ENCODE measurements around the gene NFIA.

Gene NFIA

DNA sequence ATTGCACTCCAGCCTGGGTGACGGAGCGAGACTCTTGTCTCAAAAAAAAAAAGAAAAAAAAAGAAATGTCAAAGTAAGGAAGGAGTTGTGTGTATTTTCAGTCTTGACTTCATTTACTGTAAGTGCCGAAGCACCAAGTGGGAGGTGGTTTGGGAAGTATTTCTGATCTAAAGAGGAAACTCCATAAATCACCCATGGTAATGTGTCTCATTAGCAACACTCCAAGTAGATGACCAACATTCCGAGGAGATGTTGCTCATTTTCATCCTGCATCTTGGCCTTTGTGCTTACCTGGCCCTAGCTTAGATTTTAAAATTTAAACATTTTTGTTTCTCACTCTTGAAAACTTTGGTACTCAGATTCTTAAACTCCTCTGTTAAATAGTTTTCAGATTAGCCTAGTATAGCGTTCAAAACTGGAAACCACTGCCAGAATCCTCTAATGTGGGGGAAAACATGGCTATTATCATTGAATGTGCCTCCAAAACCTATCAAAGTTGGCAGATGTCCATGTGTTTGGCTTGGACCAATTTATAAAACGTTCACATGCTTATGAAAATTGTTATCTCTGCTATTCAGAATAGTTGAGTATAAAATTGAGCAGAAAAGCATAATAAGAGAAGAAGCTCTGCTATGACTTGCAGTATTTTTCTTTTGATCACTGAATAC lies 110.4 kb downstream of the NFIA start:
- Histone ChIP-seq H3K4me1 (peaks cover 6% of the 10 kb centered on the region; the same call in 1 of the 2 replicates), H3K27me3 (no peaks in the 10 kb centered on the region), H3K9me3 (no peaks in the 10 kb centered on the region), H3K36me3 (no peaks in the 10 kb centered on the region), H3K4me3 (ENCODE audit: low read depth, low read length) (no peak overlapping the region)
- TF ChIP-seq, protein P1, sequence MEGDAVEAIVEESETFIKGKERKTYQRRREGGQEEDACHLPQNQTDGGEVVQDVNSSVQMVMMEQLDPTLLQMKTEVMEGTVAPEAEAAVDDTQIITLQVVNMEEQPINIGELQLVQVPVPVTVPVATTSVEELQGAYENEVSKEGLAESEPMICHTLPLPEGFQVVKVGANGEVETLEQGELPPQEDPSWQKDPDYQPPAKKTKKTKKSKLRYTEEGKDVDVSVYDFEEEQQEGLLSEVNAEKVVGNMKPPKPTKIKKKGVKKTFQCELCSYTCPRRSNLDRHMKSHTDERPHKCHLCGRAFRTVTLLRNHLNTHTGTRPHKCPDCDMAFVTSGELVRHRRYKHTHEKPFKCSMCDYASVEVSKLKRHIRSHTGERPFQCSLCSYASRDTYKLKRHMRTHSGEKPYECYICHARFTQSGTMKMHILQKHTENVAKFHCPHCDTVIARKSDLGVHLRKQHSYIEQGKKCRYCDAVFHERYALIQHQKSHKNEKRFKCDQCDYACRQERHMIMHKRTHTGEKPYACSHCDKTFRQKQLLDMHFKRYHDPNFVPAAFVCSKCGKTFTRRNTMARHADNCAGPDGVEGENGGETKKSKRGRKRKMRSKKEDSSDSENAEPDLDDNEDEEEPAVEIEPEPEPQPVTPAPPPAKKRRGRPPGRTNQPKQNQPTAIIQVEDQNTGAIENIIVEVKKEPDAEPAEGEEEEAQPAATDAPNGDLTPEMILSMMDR (IDR thresholded peaks at IDR 0.05; ENCODE audit: low read depth, low read length) = no peak
- DNase-seq = no peak

DNA sequence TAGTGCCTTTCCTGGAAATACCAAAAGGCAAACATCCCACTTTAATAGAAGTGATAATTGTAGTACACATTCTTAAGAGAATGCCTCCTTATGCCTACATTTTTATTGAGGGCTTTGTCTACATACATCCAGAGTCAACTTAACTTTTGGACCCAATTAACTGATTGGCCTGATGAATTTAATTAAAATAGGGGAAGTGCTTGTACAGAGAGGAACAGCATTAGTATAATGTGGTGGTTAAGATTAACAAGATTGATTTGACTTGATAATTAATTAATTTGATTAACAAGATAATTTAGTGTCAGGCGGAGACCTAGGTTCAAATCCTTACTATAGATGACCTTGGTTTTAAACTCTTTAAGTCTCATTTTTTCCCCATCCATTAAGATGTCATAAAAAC lies 111.4 kb downstream of the NFIA start:
- H3K27me3 ChIP-seq = no peaks in the 10 kb centered on the region
- H3K4me3 ChIP-seq (ENCODE audit: low read depth, low read length) = no peak overlapping the region
- H3K9me3 ChIP-seq = no peaks in the 10 kb centered on the region
- H3K36me3 ChIP-seq = no peaks in the 10 kb centered on the region
- H3K4me1 ChIP-seq = peaks cover 6% of the 10 kb centered on the region; the same call in 1 of the 2 replicates
- no peak for DNase-seq
- TF ChIP-seq, protein P1 (IDR thresholded peaks at IDR 0.05; ENCODE audit: low read depth, low read length) = no peak

DNA sequence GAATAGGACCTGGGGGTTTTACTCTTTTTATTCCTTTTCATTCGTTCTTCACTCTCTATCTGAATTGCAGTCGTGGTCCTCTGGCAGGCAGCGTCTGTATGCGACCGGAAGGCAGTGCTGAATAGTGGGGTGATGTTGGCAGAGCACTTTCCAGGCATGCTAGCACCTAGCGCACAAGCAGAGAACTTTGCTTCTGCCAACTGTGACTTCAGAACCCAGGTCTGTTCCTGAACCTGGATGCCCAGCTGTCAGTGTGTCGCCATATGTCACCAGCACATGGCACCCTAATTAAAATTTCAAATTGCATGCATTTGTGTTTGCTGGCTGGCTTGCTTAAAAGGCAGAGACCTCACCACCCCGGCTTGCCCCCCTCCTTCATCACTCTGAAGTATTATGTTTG lies 116.2 kb downstream of the NFIA start:
- Histone ChIP-seq H3K4me1 (no peaks in the 10 kb centered on the region; the same call in 1 of the 2 replicates), H3K4me3 (ENCODE audit: low read depth, low read length) (no peak overlapping the region), H3K9me3 (no peaks in the 10 kb centered on the region), H3K36me3 (no peaks in the 10 kb centered on the region), H3K27me3 (no peaks in the 10 kb centered on the region)
- TF ChIP-seq, protein P1 (IDR thresholded peaks at IDR 0.05; ENCODE audit: low read depth, low read length) = no peak
- peak; percentile 19 for DNase-seq

DNA sequence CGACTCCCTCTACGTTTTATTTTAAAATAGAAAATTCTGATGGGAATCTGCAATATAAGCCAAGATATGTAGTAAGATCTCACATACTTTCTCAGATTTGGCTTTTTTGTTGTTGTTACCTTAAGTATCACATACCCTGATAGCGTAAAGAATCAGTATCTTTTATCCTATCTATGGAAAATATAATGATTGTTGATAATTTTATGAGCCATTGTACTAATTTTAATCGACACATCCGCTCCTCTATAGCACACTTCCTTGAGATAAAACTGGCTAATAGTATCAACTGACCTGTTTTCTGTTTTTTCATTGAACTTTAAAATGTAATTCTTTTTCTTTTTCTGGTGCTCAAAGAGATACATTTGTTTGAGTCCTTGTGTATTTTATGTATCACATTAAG lies 118.7 kb downstream of the NFIA start:
- TF ChIP-seq, protein P1 (IDR thresholded peaks at IDR 0.05; ENCODE audit: low read depth, low read length) = no peak
- no peak for DNase-seq

GRCh38 chr1:61202854-61203598 lies 120.7 kb downstream of the NFIA start:
- no peak overlapping the region for H3K4me3 ChIP-seq (ENCODE audit: low read depth, low read length)
- H3K4me1 ChIP-seq = no peaks in the 10 kb centered on the region
- no peaks in the 10 kb centered on the region; the same call in 1 of the 2 replicates for H3K36me3 ChIP-seq
- no peaks in the 10 kb centered on the region for H3K9me3 ChIP-seq
- no peaks in the 10 kb centered on the region for H3K27me3 ChIP-seq
- no peak for DNase-seq
- TF ChIP-seq, protein P1 (IDR thresholded peaks at IDR 0.05; ENCODE audit: low read depth, low read length) = no peak

More for the DNA sequence above, 118.7 kb downstream of the NFIA start:
- H3K9me3 ChIP-seq = no peaks in the 10 kb centered on the region
- no peaks in the 10 kb centered on the region for H3K36me3 ChIP-seq
- H3K4me1 ChIP-seq = no peaks in the 10 kb centered on the region
- H3K27me3 ChIP-seq = no peaks in the 10 kb centered on the region
- H3K4me3 ChIP-seq (ENCODE audit: low read depth, low read length) = no peak overlapping the region

- TF ChIP-seq, protein P1 (IDR thresholded peaks at IDR 0.05; ENCODE audit: low read depth, low read length) = no peak
- H3K36me3 ChIP-seq = no peaks in the 10 kb centered on the region; the same call in 1 of the 2 replicates
- H3K27me3 ChIP-seq = no peaks in the 10 kb centered on the region
- H3K9me3 ChIP-seq = no peaks in the 10 kb centered on the region
- H3K4me3 ChIP-seq (ENCODE audit: low read depth, low read length) = no peak overlapping the region
- DNase-seq = no peak
- H3K4me1 ChIP-seq = no peaks in the 10 kb centered on the region
Measured at GRCh38 chr1:61204528-61204927, 122.2 kb downstream of the NFIA start.
